Effector CD8-positive, alpha-beta T cell (primary cell): ENCODE data around the gene ELFN2.

Source experiments
- DNase-seq: peaks from one replicate; lab custom pipeline; 2025; lab: John Stamatoyannopoulos, UW

The ELFN2 gene

GRCh38 chr22:37357446-37358075 lies 69.7 kb downstream of the ELFN2 start:
- DNase-seq: no peak

DNA sequence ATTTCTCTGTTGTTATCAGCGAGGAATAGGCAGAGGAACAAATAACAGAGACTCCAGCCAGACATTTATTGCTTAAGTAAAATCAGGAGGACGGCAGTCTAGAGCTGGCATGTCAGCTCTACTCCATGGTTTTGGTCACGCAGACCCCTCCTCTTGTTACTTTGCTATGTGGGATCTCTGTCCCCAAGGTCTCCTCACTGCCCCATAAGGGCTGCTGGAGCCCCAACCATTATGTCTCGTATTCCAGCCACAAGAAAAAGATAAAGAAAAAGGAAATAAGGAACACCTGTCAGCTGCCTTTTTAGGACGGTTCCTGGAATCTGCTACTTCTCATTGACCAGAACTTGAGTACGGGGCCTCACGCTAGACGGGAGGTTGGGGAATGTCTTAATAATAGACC lies 70.4 kb downstream of the ELFN2 start:
- no peak for DNase-seq

DNA sequence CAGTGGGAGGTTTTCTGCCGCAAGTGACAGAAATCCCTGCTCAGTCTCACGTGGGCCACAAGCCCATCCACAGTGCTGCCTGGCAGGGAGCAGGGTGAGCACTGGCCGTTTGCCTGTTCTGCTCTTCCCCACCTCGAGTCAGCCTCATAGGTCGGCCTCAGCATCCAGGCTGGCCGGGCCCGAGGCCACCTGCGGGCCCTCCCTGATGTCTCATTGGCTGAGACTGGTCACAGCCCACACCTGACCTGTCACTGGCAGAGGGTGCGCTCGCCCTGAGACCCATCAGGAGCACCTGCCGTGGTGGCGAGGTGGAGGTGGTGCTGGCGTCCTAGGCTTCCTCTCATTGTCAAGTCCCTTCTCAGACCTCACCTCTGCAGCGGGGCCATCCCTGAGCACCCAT lies 72.1 kb downstream of the ELFN2 start:
- DNase-seq: no peak

- no peak for DNase-seq
Observed at GRCh38 chr22:37354670-37355069, 72.6 kb downstream of the ELFN2 start.

DNA sequence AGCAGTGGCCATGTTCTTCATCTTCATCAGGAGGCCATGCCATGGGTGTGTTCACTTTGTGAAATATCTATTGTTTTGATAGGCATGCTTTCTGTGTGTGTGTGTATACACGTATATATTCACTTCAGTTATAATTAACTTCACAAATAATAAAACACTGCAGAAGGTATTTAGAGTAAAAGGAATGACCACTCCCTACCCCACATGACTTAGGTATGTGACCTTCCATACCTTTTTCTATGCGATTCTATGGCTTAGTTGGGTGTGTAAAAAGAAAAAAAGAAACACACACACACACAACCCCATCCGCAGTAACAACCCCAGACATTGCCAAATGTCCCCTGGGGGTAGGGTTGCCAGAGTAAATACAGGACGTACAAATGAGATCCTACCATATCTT lies 73.0 kb downstream of the ELFN2 start:
- DNase-seq: no peak

- DNase-seq: no peak
Observed at GRCh38 chr22:37353839-37354238, 73.4 kb downstream of the ELFN2 start.

GRCh38 chr22:37352481-37352880 lies 74.8 kb downstream of the ELFN2 start:
- no peak for DNase-seq

- DNase-seq: no peak
Observed at GRCh38 chr22:37351232-37351631, 76.0 kb downstream of the ELFN2 start.

GRCh38 chr22:37349043-37349814 lies 78.0 kb downstream of the ELFN2 start:
- no peak for DNase-seq

DNA sequence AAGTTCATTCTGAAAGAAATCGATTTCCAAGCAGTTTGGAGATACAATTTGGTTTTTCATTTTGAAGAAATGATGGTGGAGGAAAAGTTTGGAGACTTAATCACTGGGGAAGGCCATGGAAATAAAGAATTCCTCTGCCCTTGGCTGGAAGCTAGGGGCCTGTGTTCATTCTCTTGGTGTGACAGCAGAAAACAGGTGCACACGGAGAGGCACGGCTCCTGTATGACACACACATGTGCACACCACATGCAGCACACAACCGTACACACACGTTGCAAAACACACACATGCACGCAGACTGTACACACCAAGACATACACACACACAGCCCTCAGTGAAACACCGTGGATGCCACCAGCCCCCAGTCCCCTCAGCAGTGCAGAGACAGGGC lies 80.8 kb downstream of the ELFN2 start:
- DNase-seq: no peak

GRCh38 chr22:37345863-37346504 lies 81.3 kb downstream of the ELFN2 start:
- DNase-seq: no peak

- no peak for DNase-seq
Observed at GRCh38 chr22:37344735-37345449, 82.4 kb downstream of the ELFN2 start.

- DNase-seq: no peak
Observed at GRCh38 chr22:37343863-37344734, 83.2 kb downstream of the ELFN2 start.

GRCh38 chr22:37343348-37343747 lies 83.9 kb downstream of the ELFN2 start:
- no peak for DNase-seq

GRCh38 chr22:37342065-37342464 lies 85.2 kb downstream of the ELFN2 start:
- no peak for DNase-seq

DNA sequence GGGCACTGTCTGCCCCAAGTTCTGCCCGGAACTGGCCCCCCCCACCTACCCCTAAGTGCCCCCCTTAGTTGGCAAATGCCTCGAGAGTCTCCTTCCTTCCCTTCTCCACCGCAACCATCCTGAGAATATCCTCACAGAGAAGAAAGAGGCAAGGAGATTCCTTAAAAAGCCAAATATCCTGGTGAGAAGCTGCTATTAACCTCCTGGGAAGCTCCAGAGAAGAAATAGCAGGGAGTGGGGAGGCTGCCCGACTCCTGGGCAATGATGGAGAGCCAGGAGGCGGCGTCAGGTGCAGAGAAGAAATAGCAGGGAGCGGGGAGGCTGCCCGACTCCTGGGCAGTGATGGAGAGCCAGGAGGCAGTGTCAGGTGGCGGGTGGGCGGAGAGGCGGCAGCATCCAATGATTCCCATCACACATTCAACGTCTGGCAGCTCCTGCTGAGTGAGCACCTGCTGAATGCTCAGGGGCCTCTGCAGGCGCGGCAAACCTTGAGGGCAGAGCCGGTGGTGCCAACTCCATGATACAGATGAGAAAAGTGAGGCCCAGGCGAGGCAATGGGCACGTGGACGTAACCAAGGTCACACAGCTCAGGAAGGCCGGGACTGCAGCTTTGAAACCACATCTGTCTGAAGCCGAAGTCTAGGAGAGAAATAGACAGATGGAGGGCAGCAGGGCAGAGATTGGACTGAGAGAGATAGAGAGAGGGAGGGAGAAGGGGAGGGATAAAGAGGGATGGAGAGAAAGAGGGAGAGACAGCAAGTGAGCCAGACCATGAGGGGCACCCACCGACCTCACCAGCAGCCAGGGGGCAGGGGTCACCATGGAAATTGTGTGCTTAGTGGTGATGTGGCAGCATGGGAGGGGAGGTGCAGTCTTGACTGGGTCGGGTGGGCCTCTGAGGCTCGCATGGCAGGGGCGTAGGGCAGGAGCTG lies 86.7 kb downstream of the ELFN2 start:
- no peak for DNase-seq

- DNase-seq: no peak
Observed at GRCh38 chr22:37338539-37339246, 88.6 kb downstream of the ELFN2 start.

DNA sequence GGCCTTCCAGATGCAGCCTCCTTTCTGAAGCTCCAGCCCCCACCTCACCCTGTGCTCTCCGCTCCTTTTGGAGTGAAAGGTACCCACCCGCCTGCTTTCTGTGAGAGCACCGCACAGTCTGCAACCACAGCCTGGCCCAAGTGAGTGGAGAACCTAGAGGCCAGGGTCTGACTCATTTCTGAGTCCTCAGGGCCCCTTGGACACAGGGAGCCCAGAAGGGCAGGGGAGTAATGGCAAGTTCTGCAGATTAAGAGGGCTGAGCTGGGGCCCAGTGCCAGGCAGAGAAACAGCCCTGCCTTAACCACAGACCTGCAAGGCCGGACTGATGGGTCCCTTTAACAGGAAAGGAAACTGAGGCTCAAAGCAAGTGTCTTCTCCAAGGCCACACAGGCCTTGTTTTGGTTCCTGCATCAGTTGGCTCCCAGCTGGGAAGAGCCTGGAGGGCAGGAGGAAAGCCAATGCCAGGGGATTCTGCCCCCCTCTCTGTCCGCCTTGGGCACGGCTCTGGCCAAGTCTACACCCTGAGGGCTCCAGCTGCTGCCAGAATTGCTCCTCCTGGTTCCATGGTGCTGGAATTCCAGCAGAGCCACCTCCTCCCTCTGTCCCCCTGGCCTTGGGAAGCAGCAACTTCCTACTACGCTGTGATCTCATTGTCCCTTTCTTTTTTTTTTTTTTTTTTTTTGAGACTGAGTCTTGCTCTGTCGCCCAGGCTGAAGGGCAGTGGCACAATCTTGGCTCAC lies 89.9 kb downstream of the ELFN2 start:
- no peak for DNase-seq

DNA sequence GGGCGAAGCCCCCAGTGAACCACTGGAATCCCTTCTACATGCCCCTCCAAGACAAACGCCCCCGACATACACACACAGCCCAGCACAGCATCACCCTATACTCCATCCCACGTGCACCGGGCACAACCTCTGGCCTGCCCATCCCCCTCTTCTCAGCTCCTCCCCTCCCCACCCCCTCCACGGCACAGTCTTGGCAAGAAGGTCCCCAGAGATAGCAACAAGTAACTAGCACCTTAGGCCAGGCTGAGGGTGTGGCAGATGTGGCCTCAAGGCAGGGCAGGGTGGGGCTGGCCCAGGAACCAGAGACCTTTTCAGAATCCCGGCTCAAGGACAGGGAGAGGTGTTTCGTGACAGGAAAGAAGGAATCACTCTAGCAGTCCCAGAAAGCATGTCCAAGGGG lies 90.7 kb downstream of the ELFN2 start:
- no peak for DNase-seq
